T-helper 22 cell (primary cell): ENCODE results near the gene ACTMAP.

Experiments
- DNase-seq: peaks from one replicate; pipeline ENCODE4 v3.0.0-alpha.2; 2020; ENCODE audit warnings: low read depth

ACTMAP gene

GRCh38 chr19:40717880-40718773, 32.1 kb downstream of the ACTMAP start:
- no peak for DNase-seq

- no peak for DNase-seq
Measured at GRCh38 chr19:40717325-40717879, 32.9 kb downstream of the ACTMAP start.

- peak; percentile 100 for DNase-seq
Measured at GRCh38 chr19:40716482-40717324, 33.6 kb downstream of the ACTMAP start, which contains the start of the genes COQ8B and ITPKC. COQ8B (minus strand) TSS chr19:40716886; CDS start chr19:40714632, 2,254 bp downstream. ITPKC (plus strand) TSS chr19:40717112; CDS start chr19:40717136, 24 bp downstream.

GRCh38 chr19:40716031-40716481, 34.2 kb downstream of the ACTMAP start:
- peak; percentile 61 for DNase-seq

GRCh38 chr19:40714441-40715299, 35.6 kb downstream of the ACTMAP start:
- DNase-seq: peak; percentile 94

GRCh38 chr19:40713939-40714338, 36.3 kb downstream of the ACTMAP start:
- no peak for DNase-seq

GRCh38 chr19:40709817-40710216, 40.5 kb downstream of the ACTMAP start:
- DNase-seq: no peak

GRCh38 chr19:40707615-40708014, 42.7 kb downstream of the ACTMAP start:
- DNase-seq: no peak

GRCh38 chr19:40705950-40706619, 44.2 kb downstream of the ACTMAP start:
- no peak for DNase-seq

- DNase-seq: no peak
Measured at GRCh38 chr19:40705362-40705651, 45.0 kb downstream of the ACTMAP start.

GRCh38 chr19:40704491-40705361, 45.6 kb downstream of the ACTMAP start:
- no peak for DNase-seq

GRCh38 chr19:40703029-40703755, 47.1 kb downstream of the ACTMAP start:
- no peak for DNase-seq

GRCh38 chr19:40702337-40703012, 47.8 kb downstream of the ACTMAP start:
- no peak for DNase-seq

GRCh38 chr19:40701758-40702157, 48.5 kb downstream of the ACTMAP start:
- no peak for DNase-seq

GRCh38 chr19:40700083-40700482, 50.2 kb downstream of the ACTMAP start:
- DNase-seq: no peak

- no peak for DNase-seq
Measured at GRCh38 chr19:40697007-40697406, 53.3 kb downstream of the ACTMAP start.

GRCh38 chr19:40695881-40696280, 54.4 kb downstream of the ACTMAP start:
- no peak for DNase-seq

GRCh38 chr19:40693896-40694295, 56.4 kb downstream of the ACTMAP start:
- DNase-seq: no peak
